CD4-positive, alpha-beta T cell treated with Interleukin-2 at 100 ng/mL for 4 hours (primary cell): ENCODE measurements around the gene WDFY1.
A peak's percentile ranks its signal among the peaks of the same experiment; 100 is the strongest.

ENCODE experiments used
- DNase-seq: peaks from one replicate; pipeline ENCODE4 v3.0.0-alpha.2; 2020; ENCODE audit warnings: low spot score

The WDFY1 gene

DNA sequence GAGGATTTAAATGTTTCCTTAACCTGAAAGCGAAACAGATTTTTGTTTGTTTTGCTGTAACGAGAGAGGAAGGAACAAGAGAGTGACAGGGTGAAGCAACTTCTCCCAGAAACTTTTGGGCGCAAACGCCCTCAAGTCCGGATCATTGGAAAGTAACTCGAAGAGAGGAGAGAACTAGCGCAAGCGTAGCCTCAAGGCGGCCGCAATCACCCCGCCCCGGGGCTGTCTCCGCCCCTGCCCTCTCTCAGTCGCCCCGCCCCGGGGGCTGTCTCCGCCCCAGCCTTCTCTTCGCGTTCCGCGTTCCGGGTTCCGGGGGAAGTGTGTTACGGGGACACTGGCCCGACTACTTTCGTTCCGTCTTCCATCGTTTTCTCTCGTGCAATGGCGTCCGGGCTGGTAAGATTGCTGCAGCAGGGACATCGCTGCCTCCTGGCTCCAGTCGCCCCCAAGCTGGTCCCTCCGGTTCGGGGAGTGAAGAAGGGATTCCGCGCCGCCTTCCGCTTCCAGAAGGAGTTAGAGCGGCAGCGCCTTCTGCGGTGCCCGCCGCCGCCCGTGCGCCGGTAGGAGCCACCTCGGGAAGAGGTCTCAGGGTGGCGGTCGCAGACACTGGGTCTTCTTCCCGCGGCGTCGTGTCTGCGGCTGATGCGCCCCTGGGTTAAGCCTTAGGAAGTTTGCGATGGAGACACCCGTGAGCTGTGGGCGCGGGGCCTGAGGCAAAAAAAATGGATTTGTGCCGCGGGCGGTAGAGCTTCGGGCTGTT lies 12.1 kb upstream of the WDFY1 start, which contains the start of gene MRPL44:
MRPL44 (plus strand) TSS at position 372 of the 760 bp plus-strand sequence; CDS start at position 382, 10 bp downstream.
- peak; percentile 96 for DNase-seq

DNA sequence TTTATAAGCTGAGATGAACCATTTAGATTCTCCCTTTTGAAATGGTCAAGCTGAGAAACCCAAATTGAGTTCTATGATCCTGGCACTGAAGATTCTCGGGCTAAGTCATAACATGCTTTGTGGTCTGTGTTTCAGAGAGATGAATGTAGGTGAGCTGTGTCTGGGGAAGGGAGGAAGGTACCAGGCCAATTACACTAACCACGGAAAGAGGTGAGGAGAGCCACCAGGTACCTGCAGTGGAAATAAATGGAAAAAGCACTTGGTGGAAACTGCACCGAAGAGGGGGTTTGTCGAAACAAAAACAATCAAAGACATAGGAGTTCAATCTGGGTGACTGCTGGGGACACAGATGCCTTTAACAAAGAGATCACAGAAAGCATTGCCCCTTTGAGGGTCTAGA lies 11.2 kb upstream of the WDFY1 start:
- DNase-seq = no peak

- no peak for DNase-seq
Measured at GRCh38 chr2:223954401-223954800, 9.3 kb upstream of the WDFY1 start.

GRCh38 chr2:223952280-223952968 lies 7.3 kb upstream of the WDFY1 start:
- DNase-seq = no peak

DNA sequence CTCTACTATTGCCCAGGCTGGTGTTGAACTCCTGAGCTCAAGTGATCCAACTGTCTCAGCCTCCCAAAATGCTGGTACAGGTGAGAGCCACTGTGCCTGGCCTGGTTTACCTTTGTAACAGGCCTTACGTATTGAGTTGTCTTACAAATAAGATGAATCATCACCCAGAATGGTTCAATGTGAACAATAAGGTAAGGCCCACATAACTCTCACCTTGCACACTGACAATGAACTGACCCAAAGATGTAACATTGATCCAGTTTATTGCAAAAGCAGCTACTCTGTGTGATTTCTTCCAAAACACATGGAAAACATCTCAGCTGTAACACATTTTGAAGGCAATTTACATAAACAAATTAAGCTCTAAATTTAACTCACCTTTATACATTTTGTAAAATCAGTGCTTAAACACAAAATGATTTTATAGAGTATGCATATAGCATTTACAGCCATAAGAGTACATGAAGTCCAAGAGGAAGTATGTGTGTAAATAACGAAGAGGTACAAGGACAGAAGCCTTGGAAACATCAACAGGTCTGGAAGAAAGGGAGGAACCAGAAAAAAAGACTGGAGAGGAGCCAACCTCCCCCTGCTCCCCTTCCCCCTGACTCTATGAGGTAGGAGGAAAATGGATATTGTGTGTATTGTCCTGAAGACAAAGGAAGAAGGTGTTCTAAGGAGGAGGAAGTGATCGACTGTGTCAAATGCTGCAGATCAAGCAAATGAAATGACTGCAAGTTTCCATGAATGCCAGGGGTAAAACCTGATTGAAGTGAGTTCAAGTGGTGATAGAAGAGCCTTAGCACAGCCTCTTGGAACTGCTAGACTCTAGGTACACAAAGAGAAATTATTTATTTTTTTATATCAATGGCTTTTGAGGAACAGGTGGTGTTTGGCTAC lies 5.6 kb upstream of the WDFY1 start:
- DNase-seq = no peak

DNA sequence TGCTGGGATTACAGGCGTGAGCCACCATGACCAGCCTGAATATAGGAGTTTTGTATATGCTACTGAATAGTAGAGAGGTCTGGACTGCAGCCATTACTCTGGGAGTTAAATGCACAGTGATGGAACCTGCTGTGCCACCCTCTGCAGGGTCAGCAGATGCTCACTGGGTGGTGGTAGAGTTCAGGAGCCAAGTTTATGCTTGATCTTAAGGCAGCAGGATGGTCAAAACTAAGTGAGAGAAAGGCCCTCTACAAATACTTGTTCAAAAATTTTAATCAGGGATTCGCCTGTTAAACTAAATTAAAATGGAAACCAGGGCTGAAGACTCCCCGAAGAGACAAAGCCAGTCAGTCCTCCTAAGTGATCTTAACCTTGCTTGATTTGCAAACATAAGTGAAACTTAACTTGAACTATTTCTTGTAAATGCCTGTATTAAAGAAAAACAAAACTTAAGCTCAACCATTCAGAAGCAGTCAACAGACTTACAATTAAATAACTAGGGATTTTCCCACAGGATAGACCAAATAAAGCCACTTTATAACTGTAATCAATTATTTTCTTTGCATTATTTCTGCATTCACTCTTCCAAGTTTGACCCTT lies 4.2 kb upstream of the WDFY1 start:
- DNase-seq = no peak

DNA sequence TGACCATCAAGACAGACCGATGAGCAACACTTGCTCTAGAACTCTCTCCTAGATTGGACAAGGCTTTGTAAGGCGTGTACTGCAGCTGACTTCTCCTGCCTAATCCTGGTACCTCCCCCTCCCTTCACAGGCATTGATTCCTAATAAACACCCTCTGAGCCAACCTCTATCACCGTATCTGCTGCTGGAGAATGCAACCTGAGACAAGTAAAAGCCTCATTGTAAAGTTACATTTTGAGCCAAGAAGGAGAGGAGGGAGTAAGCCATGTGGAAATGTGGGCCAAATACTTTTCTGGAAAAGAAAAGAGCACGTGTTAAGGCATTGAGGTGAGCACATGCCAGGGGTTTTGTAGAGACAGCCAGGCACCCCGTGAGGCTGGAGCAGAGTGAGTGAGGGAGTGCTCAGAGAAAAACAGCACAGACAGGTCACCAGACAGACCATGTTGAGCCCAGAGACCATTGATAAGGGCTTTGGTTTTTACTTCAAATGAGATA lies 2.6 kb upstream of the WDFY1 start:
- no peak for DNase-seq

- DNase-seq = no peak
Measured at GRCh38 chr2:223945755-223946154, 620 bp upstream of the WDFY1 start.

DNA sequence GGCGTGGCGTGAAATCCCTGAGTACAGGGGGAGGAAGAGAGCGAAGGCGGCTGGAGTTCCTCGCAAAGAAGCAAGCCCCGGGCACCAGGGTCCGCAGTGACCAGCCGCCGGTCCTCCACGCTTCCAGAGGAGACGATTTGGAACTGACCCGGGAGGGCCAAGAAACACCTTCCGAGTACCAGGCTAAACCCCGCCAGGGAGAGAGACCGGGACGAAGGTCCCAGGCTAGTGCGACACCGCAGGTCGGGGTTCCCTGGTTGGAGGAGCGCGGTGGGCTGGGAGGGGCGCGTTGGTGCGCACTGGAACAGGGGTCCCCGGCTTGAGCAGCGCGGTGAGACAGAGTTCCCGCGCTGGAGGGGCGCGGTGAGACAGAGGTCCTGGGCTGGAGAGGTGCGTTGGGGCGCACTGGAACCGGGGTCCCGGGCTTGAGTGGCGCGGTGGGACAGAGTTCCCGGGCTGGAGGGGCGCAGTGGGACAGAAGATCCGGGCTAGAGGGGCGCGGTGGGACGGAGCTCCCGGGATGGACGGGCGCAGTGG lies 901 bp downstream of the WDFY1 start:
- DNase-seq = no peak

- DNase-seq = no peak
Measured at GRCh38 chr2:223943561-223944008, 1.6 kb downstream of the WDFY1 start.

- no peak for DNase-seq
Measured at GRCh38 chr2:223943135-223943534, 2.0 kb downstream of the WDFY1 start.

DNA sequence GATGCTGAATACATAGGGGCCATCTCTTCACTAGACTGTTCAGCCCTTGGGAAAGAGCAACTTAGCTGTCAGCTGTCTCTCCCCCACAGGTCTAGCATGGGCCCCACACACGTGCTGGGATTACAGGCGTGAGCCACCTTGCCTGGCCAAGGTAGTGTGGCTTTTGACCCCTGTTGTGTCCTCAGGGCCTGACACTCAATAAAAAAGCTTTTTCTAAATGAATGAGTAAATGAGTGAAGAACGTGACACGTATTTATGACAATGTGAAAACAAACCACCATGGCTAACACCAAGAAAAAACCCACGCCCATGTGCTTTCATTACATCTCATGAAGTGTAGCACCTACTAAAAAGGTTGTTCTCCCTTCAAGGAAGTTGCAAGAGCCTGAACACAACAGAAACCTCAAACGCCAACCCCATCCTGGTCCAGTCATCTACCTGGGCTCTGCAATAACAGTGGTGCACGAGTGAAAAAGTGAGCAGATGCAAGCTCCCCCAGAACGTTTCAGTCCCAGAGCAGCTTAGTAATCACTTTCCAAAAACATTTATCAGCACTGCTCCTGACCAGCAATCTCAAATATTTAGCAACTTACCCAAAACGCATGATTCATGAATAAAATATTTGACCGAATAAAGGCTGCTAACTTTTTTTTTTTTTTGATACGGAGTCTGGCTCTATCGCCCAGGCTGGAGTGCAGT lies 3.4 kb downstream of the WDFY1 start:
- DNase-seq = peak; percentile 81

GRCh38 chr2:223939438-223939837 lies 5.7 kb downstream of the WDFY1 start:
- DNase-seq = peak; percentile 24

DNA sequence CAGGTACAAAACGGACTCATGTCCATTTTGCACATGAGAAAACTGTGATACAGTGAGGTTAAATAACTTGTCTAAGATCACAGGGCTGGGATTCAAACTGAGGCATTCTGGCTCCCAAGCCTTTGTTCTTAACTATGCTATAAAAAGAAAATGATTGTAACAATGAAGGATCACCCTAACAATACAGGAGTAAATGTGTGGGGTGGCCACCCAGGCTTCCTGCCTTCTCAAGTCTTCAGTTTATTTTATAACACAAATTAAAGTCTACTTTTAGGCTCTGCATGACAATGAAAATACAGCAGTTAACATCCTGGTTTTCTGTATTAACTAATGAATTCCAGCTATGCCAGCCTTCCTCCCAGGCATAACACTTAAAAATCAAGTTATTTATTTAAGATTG lies 7.6 kb downstream of the WDFY1 start:
- DNase-seq = no peak

GRCh38 chr2:223936862-223937326 lies 8.2 kb downstream of the WDFY1 start:
- DNase-seq = peak; percentile 49

- no peak for DNase-seq
Measured at GRCh38 chr2:223935459-223936125, 9.5 kb downstream of the WDFY1 start.

DNA sequence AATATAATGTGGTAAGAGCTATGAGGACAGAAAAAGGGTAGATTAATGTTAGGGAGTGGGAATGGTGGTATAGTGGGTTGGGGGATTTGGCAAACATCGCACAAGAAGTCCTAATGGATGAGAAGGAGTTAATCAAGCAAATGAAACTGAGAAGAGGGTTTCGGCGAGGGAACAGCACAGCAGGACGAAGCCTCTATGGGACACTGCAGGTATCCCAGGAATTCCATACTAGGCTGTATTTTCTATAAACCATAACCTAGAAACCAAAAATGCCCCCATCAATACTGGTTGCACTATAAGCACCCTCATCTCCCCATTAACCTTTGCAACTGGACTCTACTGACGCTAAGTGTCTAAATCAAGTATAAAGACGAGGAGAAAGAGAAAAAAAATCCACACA lies 10.3 kb downstream of the WDFY1 start:
- DNase-seq = no peak

DNA sequence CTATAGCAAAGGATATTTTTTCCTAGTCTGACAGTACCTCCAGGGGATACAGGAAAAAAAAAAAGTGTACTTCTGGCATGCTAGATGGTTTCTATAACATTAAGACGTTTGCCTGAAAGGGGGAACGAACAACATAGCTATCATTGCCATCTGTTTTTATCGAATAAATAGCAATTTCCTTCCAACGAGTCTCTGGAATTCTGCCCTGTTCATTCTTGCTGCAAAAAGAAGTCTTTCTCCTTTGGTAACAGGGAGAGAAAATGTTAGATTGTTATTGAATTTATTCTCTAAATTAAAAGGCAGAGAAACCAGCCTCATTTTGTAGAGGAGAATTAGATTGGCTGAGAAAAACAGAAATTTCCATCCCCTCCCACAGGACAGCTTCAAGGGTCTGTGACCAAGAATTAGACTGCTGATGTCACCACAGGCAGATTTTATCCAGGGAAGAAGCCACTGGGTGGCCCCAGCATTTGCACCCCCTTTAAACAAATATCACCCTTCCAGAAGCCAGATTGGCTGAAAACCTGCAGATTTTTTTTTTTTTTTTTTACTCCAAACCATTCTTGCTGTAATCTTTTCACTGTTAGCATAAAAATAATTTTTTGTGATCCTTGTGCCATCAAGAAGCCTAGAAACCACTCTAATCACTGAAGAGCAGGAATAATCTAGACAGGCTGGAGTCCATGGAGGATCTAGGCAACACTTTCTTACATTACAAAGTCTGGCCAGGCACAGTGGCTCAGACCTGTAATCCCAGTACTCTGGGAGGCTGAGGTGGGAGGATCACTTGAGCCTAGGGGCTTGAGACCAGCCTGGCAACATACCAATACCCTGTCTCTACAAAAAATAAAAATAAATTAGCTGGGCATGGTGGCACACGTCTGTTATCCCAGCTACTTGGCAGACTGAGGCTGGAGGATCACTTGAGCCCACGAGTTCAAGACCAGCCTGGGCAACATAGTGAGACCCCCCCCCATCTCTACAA lies 12.0 kb downstream of the WDFY1 start:
- no peak for DNase-seq
